Neural cell (in vitro differentiated cells): ENCODE data around the gene DDHD1. TPM values are rescaled to one million over a fixed set of nuclear protein-coding genes. Genes with fewer than 3 reads are reported as not detected.
"Not testable (repeated sequence)": the region's sequence is repeated elsewhere in the genome, so short reads cannot be mapped to it uniquely, and the experiment has no call there.

ENCODE experiments used
- H2AFZ ChIP-seq: fragments of 200-600, 300-800 bp; sonication (generic), shearing (Covaris generic); 2 replicates; pipeline ENCODE4 v1.6.0; 2014; ENCODE audit warnings: low read depth, mild to moderate bottlenecking, antibody characterized with exemption, low read length, moderate library complexity
- H3F3A ChIP-seq: fragments of 200-600 bp; shearing (Covaris generic); 2 replicates; pipeline ENCODE4 v1.6.1; 2016; ENCODE audit warnings: mild to moderate bottlenecking, moderate library complexity, mixed read lengths, antibody characterized with exemption, low read length; ENCODE audit not compliant: insufficient read depth, poor library complexity, severe bottlenecking
- H3K27ac ChIP-seq: fragments of 200-600, 300-800 bp; sonication (generic), shearing (Covaris generic); 2 replicates; pipeline ENCODE4 v1.5.1; 2014; ENCODE audit warnings: mild to moderate bottlenecking, low read length, moderate library complexity
- H3K27me3 ChIP-seq: fragments of 300-800, 200-600 bp; sonication (generic), shearing (Covaris generic); 2 replicates; pipeline ENCODE4 v1.6.0; 2014; ENCODE audit warnings: mild to moderate bottlenecking, low read depth, low read length, moderate library complexity; ENCODE audit not compliant: insufficient read depth
- H3K36me3 ChIP-seq: fragments of 300-800, 200-600 bp; sonication (generic), shearing (Covaris generic); 2 replicates; pipeline ENCODE4 v1.5.1; 2014; ENCODE audit warnings: mild to moderate bottlenecking, antibody characterized with exemption, low read length, moderate library complexity; ENCODE audit not compliant: insufficient read depth
- H3K4me2 ChIP-seq: fragments of 300-800, 200-600 bp; sonication (generic), shearing (Covaris generic); 2 replicates; pipeline ENCODE4 v1.6.0; 2014; ENCODE audit warnings: mild to moderate bottlenecking, low read length
- H3K4me3 ChIP-seq: fragments of 300-800, 200-600 bp; sonication (generic), shearing (Covaris generic); 2 replicates; pipeline ENCODE4 v1.5.1; 2014; ENCODE audit warnings: mild to moderate bottlenecking, low read length, moderate library complexity
- H3K79me2 ChIP-seq: fragments of 200-600 bp; shearing (Covaris generic); replicated peaks from 2 replicates; pipeline ENCODE4 v1.6.0; 2014; ENCODE audit warnings: mild to moderate bottlenecking, low read length, moderate library complexity; ENCODE audit not compliant: insufficient read depth
- H3K9ac ChIP-seq: fragments of 300-800, 200-600 bp; sonication (generic), shearing (Covaris generic); 2 replicates; pipeline ENCODE4 v1.6.1; 2016; ENCODE audit warnings: mild to moderate bottlenecking, low read length, mixed read lengths
- H3K9me2 ChIP-seq: fragments of 200-600 bp; shearing (Covaris generic); 2 replicates; pipeline ENCODE4 v1.6.1; 2016; ENCODE audit warnings: mild to moderate bottlenecking, low read length, mixed read lengths; ENCODE audit not compliant: insufficient read depth
- H3K9me3 ChIP-seq: fragments of 200-600, 300-800 bp; sonication (generic), shearing (Covaris generic); 2 replicates; pipeline ENCODE4 v1.6.1; 2016; ENCODE audit warnings: mild to moderate bottlenecking, mixed run types, low read length, moderate library complexity, mixed read lengths
- H4K20me1 ChIP-seq: fragments of 200-600 bp; shearing (Covaris generic); 2 replicates; pipeline ENCODE4 v1.6.1; 2016; ENCODE audit warnings: mild to moderate bottlenecking, mixed run types; ENCODE audit not compliant: insufficient read depth
- CTCF ChIP-seq: fragments of 450-650 bp; IDR thresholded peaks from 2 replicates; pipeline ENCODE4 v1.5.1; 2014; ENCODE audit warnings: antibody characterized with exemption, mild to moderate bottlenecking, moderate library complexity; ENCODE audit not compliant: poor library complexity, severe bottlenecking
- EP300 ChIP-seq: fragments of 450-650 bp; conservative IDR thresholded peaks from 2 replicates; pipeline ENCODE4 v1.6.1; 2014; ENCODE audit warnings: antibody characterized with exemption, mild to moderate bottlenecking, moderate library complexity; ENCODE audit not compliant: poor library complexity, severe bottlenecking
- EZH2 ChIP-seq: fragments of 200-600, 300-800 bp; shearing (Covaris generic), sonication (generic); IDR thresholded peaks from 2 replicates; pipeline ENCODE4 v1.6.1; 2014; ENCODE audit warnings: antibody characterized with exemption, low read length, borderline replicate concordance, mild to moderate bottlenecking; ENCODE audit not compliant: insufficient read depth, poor library complexity, severe bottlenecking
- MXI1 ChIP-seq: fragments of 450-650 bp; conservative IDR thresholded peaks from 2 replicates; pipeline ENCODE4 v1.6.1; 2014; ENCODE audit warnings: antibody characterized with exemption, mild to moderate bottlenecking; ENCODE audit not compliant: poor library complexity, severe bottlenecking
- POLR2AphosphoS5 ChIP-seq: IDR thresholded peaks from 2 replicates; pipeline ENCODE4 v1.6.1; 2012
- RAD21 ChIP-seq: fragments of 450-650 bp; conservative IDR thresholded peaks from 2 replicates; pipeline ENCODE4 v1.6.1; 2014; ENCODE audit warnings: antibody characterized with exemption, mild to moderate bottlenecking, moderate library complexity
- REST ChIP-seq: IDR thresholded peaks from 2 replicates; pipeline ENCODE4 v1.6.1; 2012; ENCODE audit warnings: borderline replicate concordance
- SMC3 ChIP-seq: fragments of 450-650 bp; conservative IDR thresholded peaks from 2 replicates; pipeline ENCODE4 v1.6.1; 2014; ENCODE audit warnings: antibody characterized with exemption, mild to moderate bottlenecking, moderate library complexity; ENCODE audit not compliant: poor library complexity
- TAF1 ChIP-seq: IDR thresholded peaks from 2 replicates; pipeline ENCODE4 v1.6.1; 2012; ENCODE audit warnings: low read depth
- polyA plus RNA-seq: library from polyadenylated mRNA; depleted of rRNA; stranded (reverse); fragments of >200 nt; gene quantifications from 2 replicates; pipeline ENCODE4 v1.2.3, GENCODE V29; 2014

DDHD1 gene
- polyA plus RNA-seq, 1 donor from 2014 or later: 13.9 TPM

GRCh38 chr14:53117479-53117878, 35.6 kb downstream of the DDHD1 start:
- H3K36me3 ChIP-seq, H3K4me2 ChIP-seq, H3K79me2 ChIP-seq, H2AFZ ChIP-seq, H3K27me3 ChIP-seq, H4K20me1 ChIP-seq, H3K4me3 ChIP-seq, H3F3A ChIP-seq, H3K9me2 ChIP-seq, H3K9me3 ChIP-seq, H3K27ac ChIP-seq: not testable (repeated sequence)
- H3K9ac ChIP-seq: peak overlapping the region; percentile 5
- peak; percentile 21 for TF ChIP-seq EP300

DNA sequence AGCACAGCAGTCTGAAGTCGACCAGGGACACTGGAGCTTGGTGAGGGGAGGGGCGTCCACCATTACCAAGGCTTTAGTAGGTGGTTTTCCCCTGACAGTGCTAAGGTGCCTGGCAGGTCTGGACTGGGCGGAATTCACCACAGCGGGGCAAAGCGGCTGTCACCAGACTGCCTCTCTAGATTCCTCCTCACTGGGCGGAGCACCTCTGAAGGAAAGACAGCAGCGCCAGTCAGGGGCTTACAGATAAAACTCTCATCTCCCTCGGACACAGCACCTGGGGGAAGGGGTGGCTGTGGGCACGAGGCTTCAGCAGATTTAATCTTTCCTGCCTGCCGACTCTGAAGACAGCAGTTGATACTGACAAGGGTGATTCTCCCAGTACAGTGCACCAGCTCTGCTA, 39.1 kb downstream of the DDHD1 start:
- Histone ChIP-seq H3K79me2 (peaks cover 3% of the 10 kb centered on the region), H3K4me3 (no peak overlapping the region), H3K36me3 (no peaks in the 10 kb centered on the region), H3K9me2 (no peaks in the 10 kb centered on the region), H3K27me3 (no peaks in the 10 kb centered on the region), H3K27ac (no peak overlapping the region), H3K9me3 (no peaks in the 10 kb centered on the region), H3K9ac (no peak overlapping the region), H3F3A (no peaks in the 10 kb centered on the region), H3K4me2 (no peak overlapping the region), H2AFZ (no peak overlapping the region), H4K20me1 (no peaks in the 10 kb centered on the region)
- TF ChIP-seq CTCF (no peak), RAD21 (no peak), SMC3 (no peak), EZH2 (no peak)

- H3K36me3 ChIP-seq: no peaks in the 10 kb centered on the region
- TF ChIP-seq POLR2AphosphoS5 (no peak), TAF1 (no peak), RAD21 (no peak), SMC3 (no peak), EZH2 (no peak), EP300 (no peak), CTCF (no peak), MXI1 (no peak), REST (no peak)
- no peak overlapping the region for H3K9ac ChIP-seq
These were observed 43.0 kb downstream of the DDHD1 start for GRCh38 chr14:53110096-53110495.

More at GRCh38 chr14:53110096-53110495, 43.0 kb downstream of the DDHD1 start:
- H3K27ac ChIP-seq: no peak overlapping the region
- no peaks in the 10 kb centered on the region for H3F3A ChIP-seq
- H4K20me1 ChIP-seq: no peaks in the 10 kb centered on the region
- H3K9me3 ChIP-seq: peaks cover 4% of the 10 kb centered on the region
- no peaks in the 10 kb centered on the region for H3K27me3 ChIP-seq
- H3K4me2 ChIP-seq: no peak overlapping the region
- no peak overlapping the region for H2AFZ ChIP-seq
- peaks cover 3% of the 10 kb centered on the region for H3K79me2 ChIP-seq
- H3K9me2 ChIP-seq: no peaks in the 10 kb centered on the region
- no peak overlapping the region for H3K4me3 ChIP-seq
